ENCODE measurements around the gene CSTPP1.

DNA sequence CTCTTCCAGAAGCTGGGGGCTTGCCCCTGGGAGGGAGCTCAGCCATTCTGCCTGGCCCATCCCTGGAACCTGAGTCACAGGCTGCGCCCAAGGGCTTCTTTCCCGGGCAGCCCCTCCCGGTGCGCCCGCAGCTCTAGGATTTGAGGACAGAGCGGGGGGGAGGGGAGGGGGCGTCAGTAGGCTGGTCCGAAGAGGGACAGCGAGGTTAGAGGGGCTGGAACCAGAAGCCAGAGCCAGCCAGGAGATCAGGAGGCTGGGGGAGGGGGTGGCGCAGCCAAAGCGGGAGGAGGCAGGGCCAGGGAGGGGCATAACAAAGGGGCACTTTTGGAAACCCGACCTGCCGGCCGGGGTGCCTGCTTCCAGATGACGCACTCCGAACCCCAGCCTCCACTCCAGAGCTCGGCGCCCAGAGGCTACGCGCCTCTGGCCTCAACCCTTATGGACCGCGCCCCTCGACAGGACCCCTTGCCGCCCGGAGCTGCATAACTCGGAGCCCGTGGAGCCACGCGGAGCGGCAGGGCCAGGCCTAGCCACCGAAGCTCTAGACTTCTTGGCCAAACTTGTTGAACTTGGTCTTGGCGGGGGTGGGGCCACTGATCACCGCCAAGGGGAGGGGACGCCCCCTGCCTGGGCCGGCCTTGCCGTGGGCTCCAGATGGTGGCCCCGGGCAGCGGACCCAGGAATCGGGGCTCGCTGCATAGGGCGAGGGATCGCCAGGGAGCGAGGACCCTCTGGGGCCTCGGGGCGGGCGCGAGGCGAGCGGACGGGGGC is 248.9 kb downstream of the CSTPP1 start:
- TF ChIP-seq, protein P1, sequence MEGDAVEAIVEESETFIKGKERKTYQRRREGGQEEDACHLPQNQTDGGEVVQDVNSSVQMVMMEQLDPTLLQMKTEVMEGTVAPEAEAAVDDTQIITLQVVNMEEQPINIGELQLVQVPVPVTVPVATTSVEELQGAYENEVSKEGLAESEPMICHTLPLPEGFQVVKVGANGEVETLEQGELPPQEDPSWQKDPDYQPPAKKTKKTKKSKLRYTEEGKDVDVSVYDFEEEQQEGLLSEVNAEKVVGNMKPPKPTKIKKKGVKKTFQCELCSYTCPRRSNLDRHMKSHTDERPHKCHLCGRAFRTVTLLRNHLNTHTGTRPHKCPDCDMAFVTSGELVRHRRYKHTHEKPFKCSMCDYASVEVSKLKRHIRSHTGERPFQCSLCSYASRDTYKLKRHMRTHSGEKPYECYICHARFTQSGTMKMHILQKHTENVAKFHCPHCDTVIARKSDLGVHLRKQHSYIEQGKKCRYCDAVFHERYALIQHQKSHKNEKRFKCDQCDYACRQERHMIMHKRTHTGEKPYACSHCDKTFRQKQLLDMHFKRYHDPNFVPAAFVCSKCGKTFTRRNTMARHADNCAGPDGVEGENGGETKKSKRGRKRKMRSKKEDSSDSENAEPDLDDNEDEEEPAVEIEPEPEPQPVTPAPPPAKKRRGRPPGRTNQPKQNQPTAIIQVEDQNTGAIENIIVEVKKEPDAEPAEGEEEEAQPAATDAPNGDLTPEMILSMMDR (IDR thresholded peaks at IDR 0.05; ENCODE audit: low read depth, low read length, poor library complexity, severe bottlenecking), result no peak
- no peak for TF ChIP-seq EZH2phosphoT487 (IDR thresholded peaks at IDR 0.05; ENCODE audit: borderline replicate concordance, low read length)

Measured in DOHH2 (cell line).